NCI-H1048 (cell line): ENCODE data around the gene SRGAP2B.
"Not testable (repeated sequence)": the region's sequence is repeated elsewhere in the genome, so short reads cannot be mapped to it uniquely, and the experiment has no call there.

ENCODE experiments used
- DNase-seq: peaks from one replicate; lab custom pipeline; 2025; lab: John Stamatoyannopoulos, UW

Gene SRGAP2B

GRCh38 chr1:144946525-144947480 is 148.3 kb downstream of the SRGAP2B start:
- DNase-seq: not testable (repeated sequence)

DNA sequence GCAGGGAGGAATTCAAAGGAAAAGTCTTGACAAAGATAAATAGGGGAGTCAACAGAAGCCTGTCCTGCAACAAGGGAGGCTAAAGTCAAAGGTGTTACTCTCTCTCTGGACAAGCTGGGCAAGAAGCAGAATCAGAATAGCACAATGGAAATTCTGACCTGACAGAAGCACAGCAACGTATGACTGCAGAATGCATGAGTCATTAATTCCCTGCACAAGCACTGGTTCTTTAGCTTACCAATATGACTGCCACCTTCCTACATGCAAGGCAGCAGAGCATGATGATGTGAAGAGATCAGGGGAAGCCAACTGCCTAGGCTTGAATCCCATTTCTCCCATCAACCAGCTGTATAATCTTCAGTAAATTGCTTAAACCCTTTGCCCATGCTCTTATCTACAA is 153.4 kb downstream of the SRGAP2B start:
- DNase-seq: not testable (repeated sequence)

GRCh38 chr1:144940054-144940453 is 155.1 kb downstream of the SRGAP2B start:
- DNase-seq: not testable (repeated sequence)

DNA sequence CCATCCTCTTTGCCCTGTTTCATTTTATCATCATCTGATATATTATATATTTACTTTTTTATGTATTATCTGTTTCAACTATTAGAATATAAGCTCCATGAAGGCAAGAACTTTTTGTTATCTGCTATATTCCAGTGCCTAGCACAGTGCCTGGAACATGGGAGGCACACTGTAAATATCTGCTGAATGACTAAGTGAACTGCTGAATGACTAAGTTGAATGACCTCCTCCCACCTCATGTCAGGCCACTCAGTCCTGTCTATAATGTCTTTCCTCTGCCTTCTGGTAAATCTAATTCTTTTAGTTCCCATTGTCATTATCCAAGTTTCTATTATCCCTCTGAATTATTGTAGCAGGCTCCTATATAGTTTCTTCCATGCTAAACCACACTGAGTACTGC is 156.5 kb downstream of the SRGAP2B start:
- DNase-seq: not testable (repeated sequence)

DNA sequence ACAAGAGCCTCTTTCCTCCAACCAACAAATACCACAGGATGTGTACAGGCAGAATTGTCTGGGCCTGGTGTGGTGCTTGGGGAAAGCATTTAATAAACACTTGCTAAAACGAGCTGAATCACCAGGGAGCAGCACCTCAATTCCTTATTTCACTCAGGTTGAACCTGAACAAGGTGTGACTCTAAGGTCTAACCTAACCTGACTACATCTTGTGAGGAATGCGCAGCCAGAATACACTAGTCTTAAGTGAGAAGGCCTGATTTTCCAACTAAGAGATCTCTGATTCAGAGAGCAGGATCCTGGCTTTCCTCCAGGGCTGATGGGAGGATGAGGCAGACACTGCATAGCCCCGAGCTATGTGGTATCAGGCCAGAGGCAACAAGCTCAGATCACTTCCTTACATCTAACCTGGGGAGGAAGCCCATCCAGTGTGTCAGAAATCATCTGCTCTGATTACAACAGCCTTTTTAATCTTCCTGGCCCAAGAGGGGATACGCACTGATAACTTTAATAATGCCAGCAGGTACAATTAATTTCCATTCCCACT is 158.9 kb downstream of the SRGAP2B start:
- not testable (repeated sequence) for DNase-seq

GRCh38 chr1:144935310-144935709 is 159.8 kb downstream of the SRGAP2B start:
- DNase-seq: not testable (repeated sequence)

- not testable (repeated sequence) for DNase-seq
Measured at GRCh38 chr1:144933014-144933413, 162.1 kb downstream of the SRGAP2B start.

- DNase-seq: not testable (repeated sequence)
Measured at GRCh38 chr1:144932153-144932552, 163.0 kb downstream of the SRGAP2B start.

DNA sequence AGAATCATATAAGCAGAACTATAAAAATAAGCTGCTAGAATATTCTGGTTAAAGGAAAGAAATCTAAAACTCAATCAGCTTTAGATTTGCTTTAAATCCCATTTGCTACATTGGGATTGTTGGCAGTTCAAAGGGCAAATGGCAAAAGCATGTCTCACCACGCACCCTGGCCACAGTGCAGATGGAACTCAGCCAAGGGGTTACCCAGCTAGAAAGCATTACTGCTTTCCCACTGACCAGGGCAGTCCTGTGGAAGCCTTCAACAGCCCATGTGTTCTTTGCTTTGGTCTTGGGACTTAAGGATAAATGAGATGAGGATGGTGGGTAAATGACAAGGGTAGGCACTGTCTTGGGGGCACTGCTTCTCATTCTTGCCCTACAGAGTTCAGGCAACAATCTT is 163.6 kb downstream of the SRGAP2B start:
- DNase-seq: not testable (repeated sequence)

GRCh38 chr1:144930085-144930777 is 164.9 kb downstream of the SRGAP2B start:
- not testable (repeated sequence) for DNase-seq

DNA sequence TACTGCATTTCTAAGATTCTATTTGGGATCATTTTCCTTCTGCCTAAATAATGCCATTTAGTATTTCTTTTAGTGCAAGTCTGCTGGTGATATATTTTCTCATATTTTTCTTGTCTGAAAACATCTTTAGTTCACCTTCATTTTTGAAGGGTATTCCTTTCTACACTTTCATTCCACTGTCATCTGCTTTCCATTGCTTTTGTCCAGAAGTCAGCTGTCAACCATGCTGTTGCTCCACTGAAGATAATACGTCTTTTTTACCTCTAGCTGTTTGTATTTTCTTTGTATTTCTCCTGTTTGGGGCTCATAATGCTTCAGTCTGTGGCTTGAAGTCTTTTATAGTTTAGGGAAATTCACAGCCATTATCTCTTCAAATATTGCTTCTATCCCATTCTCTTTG is 167.8 kb downstream of the SRGAP2B start:
- not testable (repeated sequence) for DNase-seq

DNA sequence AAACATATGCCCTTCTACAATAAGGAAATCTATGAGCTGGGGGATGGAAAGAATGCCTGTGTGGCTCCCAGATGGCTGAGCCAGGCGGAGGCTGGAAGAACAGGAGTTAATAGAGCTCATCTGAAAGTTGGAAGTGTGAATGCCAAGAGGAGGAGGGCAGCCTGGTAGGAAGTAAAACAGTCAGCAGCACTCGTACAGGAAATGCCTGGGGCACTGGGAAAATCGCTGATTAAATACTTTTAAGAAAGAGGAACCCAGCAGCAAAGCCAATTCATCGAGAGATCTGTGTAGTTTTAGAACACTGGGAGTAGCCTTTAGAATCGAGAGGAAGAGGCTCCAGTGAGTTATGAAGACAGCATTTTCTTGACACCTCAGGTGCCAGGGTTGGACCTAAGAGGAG is 171.5 kb downstream of the SRGAP2B start:
- DNase-seq: not testable (repeated sequence)

GRCh38 chr1:144922785-144923184 is 172.3 kb downstream of the SRGAP2B start:
- DNase-seq: not testable (repeated sequence)

- DNase-seq: not testable (repeated sequence)
Measured at GRCh38 chr1:144919106-144919505, 176.0 kb downstream of the SRGAP2B start.

DNA sequence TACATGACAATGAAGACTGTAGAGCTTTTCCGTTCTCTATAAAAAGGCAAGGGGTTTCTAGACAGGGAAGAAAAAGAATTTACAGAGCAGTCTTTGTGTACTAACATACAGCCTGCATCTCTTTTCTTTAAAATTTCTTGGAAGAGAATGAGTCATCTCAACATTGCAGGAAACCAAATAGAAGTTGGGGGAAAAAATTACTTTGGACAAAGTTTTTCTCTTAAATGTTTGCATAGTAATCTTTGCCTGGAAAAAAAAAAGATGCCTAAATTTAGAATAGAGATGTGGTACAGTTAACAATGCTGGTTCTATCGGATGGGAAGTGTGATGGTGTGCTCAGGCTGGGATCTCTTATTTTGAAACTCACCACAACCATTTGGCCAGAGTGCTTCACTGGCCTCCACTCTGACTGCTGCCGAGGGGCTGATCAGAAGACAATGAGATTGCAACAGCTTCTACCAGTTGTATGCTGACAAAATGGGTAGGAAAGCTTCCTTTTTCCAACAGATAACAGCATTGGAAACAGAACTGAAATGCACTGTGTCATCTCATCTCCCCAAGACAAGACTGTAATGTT is 177.0 kb downstream of the SRGAP2B start:
- not testable (repeated sequence) for DNase-seq

DNA sequence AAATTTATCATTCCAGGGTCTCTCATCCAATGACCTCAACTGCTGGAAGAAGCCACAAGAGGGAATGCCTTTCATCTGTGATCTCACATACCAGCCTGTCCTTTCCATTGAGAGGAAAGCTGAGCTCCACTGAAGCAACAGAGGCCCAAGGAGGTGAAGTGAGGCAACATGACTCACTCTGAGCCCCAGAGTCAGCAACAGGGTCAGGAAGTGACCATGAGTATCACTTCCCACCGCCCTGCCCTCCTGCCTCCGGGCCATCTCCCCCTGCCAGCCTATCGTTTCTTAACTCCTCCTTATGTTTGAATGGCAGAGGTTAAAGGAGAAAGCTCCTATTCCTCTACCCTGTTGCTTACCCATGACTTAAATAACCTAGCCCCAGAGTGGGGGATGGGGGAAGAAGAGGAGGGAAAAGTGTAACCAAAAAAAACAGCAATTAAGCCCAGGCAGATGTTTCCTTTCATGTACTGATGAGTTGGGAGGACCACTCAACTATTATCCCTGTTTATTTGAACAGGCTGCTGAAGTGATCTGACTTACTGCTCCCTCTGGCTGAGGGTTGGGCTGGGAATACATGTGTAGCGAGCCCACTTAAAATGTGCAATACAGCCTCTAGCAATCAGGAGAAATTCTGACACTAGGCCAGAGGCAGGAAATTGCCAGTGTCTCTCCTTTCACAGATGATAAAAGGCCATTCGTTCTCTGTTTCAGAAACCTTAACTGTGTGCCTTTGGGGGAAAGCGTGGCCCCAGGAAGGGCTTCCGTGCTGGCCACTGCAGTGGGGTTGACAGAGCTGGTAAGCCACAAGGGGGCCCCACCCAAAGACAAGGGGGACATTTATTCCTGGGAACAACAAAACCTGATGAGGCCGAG is 177.7 kb downstream of the SRGAP2B start:
- not testable (repeated sequence) for DNase-seq

- not testable (repeated sequence) for DNase-seq
Measured at GRCh38 chr1:144913977-144914734, 181.0 kb downstream of the SRGAP2B start.

GRCh38 chr1:144913458-144913857 is 181.7 kb downstream of the SRGAP2B start:
- DNase-seq: not testable (repeated sequence)

- DNase-seq: not testable (repeated sequence)
Measured at GRCh38 chr1:144910729-144911128, 184.4 kb downstream of the SRGAP2B start.

DNA sequence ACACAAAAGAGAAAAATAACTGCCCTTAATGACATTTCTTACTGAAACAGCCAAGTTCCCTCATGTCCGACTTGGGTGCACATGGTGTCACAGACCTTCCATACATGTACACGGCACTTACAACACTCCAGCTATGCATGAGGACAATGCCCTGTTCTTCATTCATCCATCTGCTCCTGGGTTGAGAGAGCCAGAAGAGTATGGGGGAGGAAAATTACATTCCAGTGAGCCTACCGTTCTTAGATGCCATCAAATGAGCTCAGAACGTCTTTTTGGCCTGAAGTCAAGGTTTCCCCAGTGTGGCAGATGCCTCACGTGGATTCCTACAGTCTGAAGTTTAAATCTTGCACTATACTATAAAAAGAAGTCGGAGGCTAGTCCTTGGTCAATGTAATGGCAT is 194.3 kb downstream of the SRGAP2B start:
- not testable (repeated sequence) for DNase-seq
